Activated CD8-positive, alpha-beta memory T cell treated with anti-CD3 and anti-CD28 coated beads, Interleukin-2, amount 50 U/mL, for 24 hours (primary cell): ENCODE results near the gene ARHGAP21.

Source experiments
- DNase-seq: peaks from one replicate; pipeline ENCODE4 v3.0.0-alpha.2; 2020; ENCODE audit errors: extremely low read depth

Gene ARHGAP21

DNA sequence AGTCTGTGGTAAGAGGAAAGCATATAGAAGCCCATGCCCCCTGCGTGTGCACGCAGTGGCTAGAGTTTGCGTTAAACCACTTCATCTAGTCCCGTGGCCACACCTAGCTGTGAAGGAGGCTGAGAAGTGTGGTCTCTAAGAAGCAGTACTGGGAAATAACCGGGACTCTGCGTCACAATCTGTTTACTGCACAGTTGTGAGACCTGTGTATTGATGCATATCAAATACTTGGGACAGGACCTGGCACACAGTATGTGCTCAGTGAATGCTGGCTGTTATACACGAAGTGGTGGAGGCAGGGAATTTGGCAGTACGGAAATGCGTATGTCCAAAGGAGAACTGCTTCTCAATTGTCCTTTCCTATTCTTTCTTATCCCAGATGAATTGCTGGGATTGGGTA, 149.5 kb downstream of the ARHGAP21 start:
- DNase-seq = no peak

DNA sequence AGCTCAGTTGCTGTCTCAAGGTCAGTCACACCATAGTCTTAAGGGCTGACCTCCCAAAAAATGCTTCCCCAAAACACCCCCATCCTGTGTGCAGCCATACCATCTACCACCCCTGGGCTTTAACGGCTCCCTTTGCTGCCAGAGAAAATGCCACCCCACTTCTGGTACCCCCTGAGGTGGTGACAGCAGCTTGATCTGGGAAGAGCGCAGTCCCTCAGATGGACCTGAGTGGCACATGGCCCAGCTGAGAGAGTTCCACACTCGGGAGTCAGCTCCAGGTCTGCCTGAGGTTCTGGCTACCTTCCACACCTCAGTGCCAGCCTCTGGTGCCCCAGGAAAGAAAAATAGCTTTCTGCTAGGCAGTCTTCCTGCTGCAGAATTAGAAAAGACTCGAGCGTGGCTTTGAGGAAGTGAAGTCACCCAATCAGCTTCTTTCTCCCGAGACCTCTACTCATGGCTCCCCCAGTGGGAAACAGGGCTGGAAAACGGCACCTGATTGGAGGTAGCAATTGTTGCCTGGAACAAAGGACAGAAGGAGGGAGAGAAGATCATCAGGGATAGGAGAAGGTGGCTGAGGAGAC, 151.7 kb downstream of the ARHGAP21 start:
- DNase-seq = no peak

DNA sequence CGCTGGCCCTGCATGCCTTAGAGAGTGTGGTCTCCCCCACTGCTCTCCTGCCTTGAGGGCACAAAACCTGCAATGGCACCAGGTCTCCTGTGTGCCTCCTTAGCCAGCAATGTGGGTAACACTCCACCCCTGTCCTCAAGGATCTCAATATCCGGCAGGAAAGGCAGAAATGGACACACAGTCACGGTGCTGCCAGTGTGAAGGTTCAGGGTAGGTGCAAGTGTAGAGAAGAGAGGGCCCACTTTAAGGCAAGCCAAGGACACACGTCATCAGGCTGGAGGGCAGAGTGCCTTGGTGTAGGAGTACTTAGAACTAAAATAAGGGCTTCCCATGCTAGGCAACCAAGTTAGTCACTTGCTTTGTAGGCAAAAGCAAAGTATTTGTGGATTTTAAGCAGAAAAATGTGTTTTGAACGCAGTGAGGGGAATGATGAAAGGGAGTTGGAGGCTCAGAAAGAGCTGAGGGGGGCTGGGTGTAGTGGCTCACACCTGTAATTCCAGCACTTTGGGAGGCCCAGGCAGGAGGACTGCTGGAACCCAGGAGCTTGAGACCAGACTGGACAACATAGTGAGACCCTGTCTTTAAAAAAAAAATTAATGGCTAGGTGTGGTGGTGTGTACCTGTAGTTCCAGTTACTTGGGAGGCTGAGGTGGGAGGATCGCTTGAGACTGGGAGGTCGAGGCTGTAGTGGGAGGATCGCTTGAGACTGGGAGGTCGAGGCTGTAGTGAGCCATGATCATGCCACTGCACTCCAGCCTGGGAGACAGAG, 152.8 kb downstream of the ARHGAP21 start:
- no peak for DNase-seq

DNA sequence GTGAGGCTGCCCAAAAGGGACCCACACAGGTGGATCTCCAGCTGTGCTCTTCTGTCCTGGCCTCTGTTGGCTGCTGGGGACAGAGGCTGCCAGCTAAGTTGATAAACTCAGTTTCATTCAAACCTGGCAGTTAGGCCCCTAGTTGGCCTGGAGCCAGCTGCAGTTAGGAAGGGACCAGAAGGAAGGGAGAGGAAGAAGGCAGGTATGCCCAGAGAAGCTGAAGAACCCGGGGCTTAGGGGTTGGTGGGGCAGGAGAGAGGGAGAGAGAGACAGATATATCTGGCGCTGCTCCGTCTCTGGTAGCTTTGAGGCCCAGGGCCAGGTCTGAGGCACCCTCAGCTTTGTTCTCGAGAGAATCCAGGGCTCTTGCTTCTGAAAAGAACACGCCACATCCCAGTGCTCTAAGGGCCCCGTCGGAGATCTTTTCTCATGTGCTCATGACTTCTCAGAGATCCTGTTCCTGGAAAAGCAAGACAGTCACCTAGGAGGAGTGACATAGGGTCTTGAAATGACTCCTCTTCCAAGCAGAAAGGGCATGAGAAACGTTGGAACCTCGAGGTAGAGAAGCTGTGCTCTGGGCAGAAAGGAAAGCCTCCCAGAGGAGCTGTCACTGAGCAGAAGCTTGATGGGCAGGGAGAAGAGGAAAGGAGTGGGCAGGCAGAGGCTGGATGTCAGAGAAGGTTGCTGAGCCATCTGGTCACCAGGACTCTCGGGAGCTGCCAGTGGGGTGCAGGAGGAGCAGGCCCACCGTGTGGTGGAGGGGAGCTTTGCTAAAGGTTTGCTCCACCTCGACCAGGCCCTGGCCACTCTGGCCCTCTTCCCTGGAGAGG, 153.6 kb downstream of the ARHGAP21 start:
- DNase-seq = no peak

DNA sequence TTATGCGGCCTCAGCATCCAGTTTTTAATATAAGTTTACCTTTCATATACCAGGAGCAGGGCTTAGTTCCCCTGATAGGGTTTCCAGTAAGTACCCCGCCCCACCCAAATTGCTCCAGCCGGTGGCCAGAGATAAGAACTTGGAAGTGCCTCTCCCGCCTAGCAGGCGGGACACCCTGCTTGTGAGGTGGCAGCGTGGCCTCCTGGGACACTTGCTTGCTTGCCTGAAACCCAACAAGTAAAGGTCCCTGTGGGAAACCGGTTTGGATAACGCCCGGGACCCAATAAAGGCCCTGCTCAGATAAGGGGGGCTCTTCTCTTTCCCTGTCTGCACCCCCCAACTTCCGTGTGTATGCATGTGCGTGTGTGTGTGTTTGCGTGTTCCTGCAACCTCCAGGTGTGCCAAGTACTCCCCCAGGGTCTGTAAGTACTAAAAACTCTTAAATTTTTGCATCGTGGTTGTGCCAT, 154.3 kb downstream of the ARHGAP21 start:
- DNase-seq = no peak

DNA sequence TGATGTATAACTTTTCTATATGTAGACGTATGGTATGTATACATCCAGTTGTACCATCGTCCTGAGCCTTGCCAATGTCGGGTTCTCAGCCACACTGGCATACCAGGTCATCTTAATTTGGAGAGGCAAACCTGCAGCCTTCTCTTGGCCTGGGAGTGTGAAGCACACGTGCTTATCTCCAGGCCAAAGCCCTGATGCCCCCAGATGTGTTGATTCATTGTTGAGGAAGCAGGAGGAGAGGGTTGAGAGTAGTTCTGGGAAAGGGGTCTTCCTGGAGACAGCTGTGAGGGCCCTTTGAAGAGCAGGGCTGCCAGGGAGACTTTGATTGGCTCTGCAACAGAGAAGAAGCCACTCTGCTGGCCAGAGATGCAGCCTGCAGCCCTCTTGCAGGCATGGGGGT, 155.6 kb downstream of the ARHGAP21 start:
- no peak for DNase-seq

DNA sequence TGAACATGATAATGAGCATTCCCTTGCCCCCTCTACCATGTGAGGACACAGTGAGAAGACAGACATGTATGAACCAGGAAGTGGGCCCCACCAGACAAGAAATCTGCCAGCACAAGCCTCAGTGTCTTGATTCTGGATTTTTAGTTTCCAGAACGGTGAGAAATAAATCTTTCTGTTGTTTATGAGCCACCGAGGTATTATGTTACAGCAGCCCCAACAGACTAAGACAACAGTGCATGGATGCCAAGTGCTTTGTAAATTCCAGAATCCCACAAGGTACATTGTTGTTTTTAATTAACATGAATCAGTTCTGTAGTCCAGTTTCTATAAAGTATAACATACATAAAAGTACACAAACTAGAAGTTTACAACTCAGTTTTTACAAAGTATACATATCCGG, 162.2 kb downstream of the ARHGAP21 start:
- no peak for DNase-seq

DNA sequence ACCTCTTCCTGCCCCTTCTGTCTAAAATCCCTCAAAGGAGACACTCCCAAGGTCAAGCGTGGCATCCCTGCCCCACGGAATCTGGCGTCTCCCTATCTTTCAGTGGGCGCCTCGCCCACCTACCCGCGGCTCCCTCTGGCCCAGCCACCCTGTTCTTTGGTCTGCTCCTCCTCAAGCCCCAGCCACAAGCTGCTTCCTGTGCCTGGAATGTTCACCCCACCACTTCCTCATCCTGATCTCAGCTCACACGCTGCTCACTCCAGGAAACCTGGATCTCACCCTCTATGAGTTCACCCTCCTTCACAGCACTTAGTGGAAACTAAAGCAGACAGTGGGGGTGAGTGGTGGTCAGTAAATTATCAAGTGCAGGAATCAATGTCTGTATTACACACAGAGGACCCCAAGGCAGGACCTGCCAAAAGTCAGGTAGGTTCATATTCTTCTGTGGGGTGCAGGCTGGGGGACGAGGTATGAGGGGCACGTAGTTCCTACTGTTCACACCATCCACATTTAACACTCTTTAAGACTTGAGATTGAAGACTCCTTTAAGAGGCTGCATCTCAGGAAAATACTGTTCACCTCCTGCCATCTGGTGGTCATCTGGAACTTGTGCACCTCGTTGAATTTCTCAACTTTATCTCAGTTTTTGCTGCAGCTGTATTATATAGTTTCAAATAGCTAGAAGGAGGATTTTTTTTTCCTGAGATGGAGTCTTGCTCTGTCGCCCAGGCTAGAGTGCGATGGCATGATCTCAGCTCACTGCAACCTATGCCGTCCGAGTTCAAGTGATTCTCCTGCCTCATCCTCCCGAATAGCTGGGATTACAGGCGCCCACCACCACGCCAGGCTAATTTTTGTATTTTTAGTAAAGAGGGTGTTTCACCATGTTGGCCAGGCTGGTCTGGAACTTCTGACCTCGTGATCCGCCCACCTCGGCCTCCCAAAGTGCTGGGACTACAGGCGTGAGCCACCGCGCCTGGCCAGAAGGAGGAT, 166.6 kb downstream of the ARHGAP21 start:
- DNase-seq = no peak

DNA sequence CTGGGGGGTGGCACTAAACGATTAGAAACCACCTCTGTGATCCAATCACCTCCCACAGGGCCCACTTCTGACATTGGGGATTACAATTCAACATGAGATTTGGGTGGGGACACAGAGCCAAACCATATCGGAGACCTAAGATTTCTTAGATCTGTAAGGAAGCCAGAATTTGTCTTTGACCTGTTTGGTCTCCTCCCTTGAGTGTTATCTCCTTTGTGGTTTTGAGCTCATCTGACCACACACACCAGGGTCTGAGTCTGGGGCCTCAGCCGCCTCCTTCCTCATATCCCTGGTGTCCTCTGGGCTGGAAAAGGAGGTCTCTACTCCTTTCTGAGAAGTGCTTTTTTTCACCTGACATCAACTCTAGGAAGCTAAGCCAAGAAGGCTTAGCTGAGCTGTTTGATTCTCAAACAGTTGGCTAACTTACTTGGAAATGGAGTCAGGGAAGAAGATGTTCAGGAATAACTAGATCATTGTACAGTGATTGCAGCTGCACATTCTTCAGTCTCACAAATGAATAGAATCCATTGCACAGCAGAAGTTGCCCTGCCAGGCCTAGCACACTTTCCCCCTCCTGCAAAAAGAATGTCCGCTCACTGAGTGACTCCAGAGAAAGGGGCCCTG, 167.4 kb downstream of the ARHGAP21 start:
- DNase-seq = no peak

DNA sequence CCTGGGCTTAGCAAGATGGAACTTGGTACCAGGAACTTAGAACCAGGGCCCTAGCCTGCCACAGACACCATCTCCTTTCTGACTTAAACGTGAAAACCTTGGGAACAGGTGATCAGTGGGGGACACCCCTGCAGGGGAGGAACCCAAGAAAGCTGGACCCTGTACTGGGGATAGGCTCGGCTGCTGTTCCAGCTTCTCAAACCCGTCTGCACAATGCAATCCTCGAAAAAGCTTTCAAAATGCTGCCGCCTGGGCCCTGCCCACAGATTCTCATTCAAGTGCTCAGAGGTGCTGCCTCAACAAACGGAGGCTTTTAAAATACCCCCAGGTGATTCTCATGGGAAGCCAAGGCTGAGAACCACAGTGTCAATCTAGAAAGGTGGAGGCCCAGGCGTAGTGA, 169.7 kb downstream of the ARHGAP21 start:
- DNase-seq = no peak

DNA sequence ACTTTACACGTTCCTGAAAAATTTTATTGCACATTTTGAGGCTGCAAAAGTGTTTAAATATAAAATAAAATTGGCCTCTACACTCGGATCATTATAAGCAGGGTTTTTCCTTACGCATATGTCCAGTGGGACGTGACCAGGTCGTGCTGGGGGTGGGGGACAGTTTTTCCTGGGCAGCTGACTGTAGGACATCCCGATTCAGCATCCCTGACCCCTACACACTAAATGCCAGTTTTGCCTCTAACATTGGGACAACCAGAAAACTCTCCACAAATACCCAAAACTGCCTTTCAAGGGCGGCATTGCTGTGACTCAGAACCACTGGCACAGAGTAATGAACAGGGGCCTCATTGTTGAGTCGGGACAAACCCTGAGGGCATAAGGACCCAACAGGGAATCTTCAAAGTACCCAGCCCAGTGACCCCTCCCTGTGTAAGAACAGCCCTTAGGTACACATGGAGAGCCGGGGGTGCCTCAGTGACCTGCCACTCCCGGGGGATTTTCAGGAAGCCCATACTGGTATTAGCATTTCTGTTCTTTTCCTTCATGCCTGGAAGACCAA, 170.6 kb downstream of the ARHGAP21 start:
- DNase-seq = no peak

DNA sequence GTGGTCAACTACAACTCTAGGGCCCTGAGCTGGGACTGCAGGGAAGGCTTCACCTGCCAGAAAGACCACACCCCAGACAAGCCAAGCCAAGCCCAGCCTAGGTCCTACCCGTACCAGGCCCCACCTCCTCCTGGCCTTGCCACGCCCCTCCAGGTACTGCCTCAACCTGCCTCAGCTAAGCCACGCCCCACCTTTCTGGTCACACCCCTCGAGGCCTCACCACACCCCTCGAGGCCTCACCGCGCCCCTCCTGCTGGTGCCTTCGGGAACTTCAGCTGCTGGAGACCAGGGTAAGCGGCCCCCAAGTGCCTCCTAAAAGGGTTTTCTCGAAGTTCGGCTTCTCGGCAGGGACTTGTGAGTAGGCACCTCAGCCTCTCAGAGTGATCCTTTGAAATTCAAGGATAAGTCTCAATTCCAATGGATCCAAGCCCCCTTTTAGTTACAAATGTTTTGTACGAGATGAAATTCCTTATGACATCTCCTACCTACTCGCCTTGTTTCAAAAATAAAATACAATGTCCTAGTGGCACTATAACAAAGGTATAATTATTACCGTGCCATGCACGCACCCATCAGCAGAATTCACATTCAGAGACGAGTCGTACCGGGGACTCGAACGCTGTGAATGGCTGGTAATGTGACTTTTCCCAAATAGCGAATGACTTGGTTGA, 171.2 kb downstream of the ARHGAP21 start:
- no peak for DNase-seq

DNA sequence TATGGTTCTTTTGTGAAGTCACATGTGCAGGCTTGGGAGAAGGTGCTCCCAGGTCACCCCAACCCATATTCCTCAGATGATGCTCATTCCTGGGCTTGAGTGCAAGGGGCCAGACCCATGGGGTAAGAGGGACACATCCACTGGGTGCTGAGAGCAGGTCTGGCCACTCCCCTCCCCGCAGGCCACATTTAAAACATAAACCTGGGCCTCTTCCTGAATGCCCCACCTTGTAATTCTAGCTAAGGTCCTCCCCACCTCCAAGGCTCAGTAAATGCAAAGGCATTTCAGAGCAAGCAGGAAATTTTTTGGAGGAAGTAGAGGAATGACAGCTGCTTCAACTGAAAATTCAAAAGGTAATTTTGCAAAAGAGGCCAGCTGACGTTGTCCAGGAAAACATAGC, 172.5 kb downstream of the ARHGAP21 start:
- DNase-seq = no peak

DNA sequence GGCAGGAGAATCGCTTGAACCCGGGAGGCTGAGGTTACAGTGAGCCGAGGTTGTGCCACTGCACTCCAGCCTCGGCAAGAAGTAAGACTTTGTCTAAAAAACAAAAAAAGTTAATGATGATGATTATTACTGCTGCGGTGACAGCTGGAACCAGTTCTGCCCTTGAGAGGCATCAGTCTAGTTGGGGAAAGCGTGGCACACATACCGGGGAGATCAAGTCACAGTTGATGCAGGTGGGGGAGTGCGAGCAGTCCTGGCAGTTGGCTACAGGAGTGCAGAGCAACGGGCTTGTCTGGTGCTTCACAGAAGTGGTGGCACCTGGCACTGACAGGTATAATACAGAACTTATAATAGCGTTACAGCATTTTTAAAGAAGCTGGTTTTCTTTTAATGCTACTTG, 173.0 kb downstream of the ARHGAP21 start:
- no peak for DNase-seq

DNA sequence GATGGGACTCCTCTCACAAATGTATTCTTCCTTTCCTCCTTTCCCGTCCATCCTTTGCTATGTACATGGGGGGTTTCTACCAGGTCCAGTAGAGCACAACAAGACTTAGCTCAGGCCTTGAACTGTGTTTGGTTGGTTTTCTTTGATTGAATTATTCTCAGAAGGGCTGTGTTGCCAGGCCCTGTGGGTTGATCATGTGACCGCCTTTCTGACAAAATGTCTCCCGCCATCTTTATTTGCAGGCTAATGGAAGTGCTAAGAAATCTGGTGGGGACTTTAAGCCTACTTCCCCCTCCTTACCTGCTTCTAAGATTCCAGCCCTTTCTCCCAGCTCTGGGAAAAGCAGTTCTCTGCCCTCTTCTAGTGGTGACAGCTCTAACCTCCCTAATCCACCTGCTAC, 178.1 kb downstream of the ARHGAP21 start:
- DNase-seq = no peak

DNA sequence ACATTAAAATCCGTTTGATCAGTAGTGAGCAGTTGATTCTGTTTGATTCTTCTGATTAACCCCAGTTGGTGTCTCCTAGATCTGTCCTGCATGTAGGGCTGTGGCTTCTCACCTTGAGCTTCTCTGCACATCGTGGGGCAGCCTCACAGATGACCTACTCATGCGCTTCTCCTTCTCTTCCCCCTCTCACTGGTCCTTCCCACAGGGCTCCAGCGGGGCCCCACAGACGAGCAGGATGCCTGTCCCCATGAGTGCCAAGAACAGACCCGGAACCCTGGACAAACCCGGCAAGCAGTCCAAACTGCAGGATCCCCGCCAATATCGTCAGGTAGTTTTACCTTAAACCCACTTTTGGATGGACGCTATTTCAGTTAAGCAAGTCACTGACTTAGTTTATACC, 178.9 kb downstream of the ARHGAP21 start:
- no peak for DNase-seq

DNA sequence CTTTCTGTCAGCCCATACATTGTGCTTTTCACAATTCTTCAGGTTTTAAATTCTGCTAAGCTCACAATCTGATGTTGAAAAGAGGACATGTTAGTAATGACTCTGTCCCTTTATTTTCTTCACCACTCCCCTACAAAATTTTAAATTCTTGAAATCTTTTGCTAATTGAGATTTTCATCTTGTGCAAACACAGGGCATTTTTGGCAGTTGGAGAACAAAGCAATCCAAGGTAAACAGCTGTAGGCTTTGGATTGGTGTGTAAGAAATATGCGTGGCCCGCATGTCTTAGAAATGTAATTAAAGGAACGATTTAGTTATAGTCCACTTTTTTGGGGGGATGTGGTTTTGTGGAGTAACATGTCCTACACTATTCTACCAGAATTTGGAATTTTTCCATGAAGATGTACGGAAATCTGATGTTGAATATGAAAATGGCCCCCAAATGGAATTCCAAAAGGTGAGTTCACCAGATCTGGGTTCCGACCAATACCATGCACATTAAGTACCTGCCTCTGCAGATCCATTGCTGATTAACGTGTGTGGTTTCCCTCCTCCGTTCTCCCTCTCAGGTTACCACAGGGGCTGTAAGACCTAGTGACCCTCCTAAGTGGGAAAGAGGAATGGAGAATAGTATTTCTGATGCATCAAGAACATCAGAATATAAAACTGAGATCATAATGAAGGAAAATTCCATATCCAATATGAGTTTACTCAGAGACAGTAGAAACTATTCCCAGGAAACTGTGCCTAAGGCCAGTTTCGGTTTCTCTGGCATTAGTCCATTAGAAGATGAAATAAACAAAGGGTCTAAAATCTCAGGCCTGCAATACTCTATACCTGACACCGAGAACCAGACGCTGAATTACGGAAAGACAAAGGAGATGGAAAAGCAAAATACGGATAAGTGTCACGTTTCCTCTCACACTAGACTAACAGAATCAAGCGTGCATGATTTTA, 181.1 kb downstream of the ARHGAP21 start:
- DNase-seq = no peak

DNA sequence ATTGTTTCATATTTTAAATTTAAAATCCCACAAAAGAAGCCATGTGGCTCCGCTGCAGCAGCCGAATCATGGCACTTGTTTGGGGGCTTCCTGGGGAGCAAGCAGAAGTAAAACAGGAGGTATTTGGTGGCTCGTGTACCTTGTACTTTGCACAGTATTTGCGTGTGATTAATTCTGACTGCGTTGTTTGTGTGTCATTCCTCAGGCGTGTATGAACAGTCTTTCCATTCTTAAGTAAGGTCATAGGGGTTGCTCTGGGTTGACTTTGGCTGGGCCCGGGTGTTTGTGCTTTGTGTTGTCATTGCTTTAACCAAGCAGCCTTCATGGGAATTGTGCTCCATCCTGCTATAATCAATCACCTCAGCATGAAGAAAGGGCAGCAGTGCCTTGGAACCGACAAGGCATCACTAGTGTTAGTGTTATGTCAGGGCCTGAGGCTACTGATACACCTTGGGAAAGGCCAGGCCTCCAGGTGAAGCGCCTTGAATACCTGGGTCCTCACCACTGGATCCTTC, 182.4 kb downstream of the ARHGAP21 start:
- DNase-seq = no peak

DNA sequence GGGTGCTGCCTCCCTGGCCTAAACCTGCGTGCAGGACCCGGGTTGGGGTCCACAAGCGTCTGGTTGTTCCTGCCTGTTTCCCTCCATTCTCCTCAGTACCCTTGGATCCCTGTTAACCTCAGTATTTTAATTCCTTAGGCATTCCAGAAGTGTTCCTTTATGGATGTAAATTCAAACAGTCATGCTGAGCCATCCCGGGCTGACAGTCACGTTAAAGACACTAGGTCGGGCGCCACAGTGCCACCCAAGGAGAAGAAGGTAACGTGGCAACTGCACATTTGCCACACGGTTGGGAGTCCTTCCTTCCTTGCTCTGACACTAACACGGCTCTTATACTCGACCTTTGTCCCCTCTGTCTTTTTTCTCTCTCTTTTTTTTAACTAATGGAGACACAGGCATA, 187.1 kb downstream of the ARHGAP21 start:
- DNase-seq = no peak
